Fibroblast of lung (primary cell): ENCODE data around the gene STAC2. TPM values are rescaled to one million over a fixed set of nuclear protein-coding genes. Genes with fewer than 3 reads are reported as not detected.
A peak's percentile ranks its signal among the peaks of the same experiment; 100 is the strongest.

Experiments used
- DNase-seq, 2 donors: peaks; one replicate each; pipeline versions ENCODE4 v3.0.0 to v3.0.0-alpha.2; 2010; ENCODE audit warnings: low read depth in 2 of 2
- H2AFZ ChIP-seq: 2 replicates; pipeline ENCODE4 v1.5.1; 2012; ENCODE audit warnings: low read length, control low read depth, inconsistent platforms
- H3K27ac ChIP-seq: 2 replicates; pipeline ENCODE4 v1.5.1; 2011; ENCODE audit warnings: low read length, control low read depth; ENCODE audit not compliant: insufficient read depth
- H3K27me3 ChIP-seq: 2 replicates; pipeline ENCODE4 v1.5.1; 2011; ENCODE audit warnings: mild to moderate bottlenecking, low read length; ENCODE audit not compliant: control insufficient read depth, insufficient read depth
- H3K36me3 ChIP-seq: 2 replicates; pipeline ENCODE4 v1.5.1; 2011; ENCODE audit warnings: low read length; ENCODE audit not compliant: control insufficient read depth, insufficient read depth
- H3K4me1 ChIP-seq: 2 replicates; pipeline ENCODE4 v1.5.1; 2011; ENCODE audit warnings: low read length; ENCODE audit not compliant: control insufficient read depth, insufficient read depth; ENCODE audit errors: extremely low read depth
- H3K4me2 ChIP-seq: 2 replicates; pipeline ENCODE4 v1.5.1; 2011; ENCODE audit warnings: low read length, control low read depth; ENCODE audit not compliant: insufficient read depth; ENCODE audit errors: extremely low read depth
- H3K4me3 ChIP-seq, 4 experiments: fragments of 200-600 bp in 1 of 4; sonication (generic) in 1 of 4; replicated peaks in 1 of 4; 2 replicates each; pipeline ENCODE4 v1.5.1; 2011 to 2016; ENCODE audit warnings: low read length in 4 of 4, low read depth in 3 of 4, mild to moderate bottlenecking in 3 of 4, control low read depth in 2 of 4, inconsistent platforms in 1 of 4, mixed read lengths in 1 of 4; ENCODE audit not compliant: insufficient read depth in 1 of 4; ENCODE audit errors: control extremely low read depth in 1 of 4
- H3K79me2 ChIP-seq: 2 replicates; pipeline ENCODE4 v1.5.1; 2012; ENCODE audit warnings: mild to moderate bottlenecking, low read length, inconsistent platforms; ENCODE audit not compliant: control insufficient read depth, insufficient read depth
- H3K9ac ChIP-seq: 2 replicates; pipeline ENCODE4 v1.5.1; 2011; ENCODE audit warnings: mild to moderate bottlenecking, low read length, control low read depth; ENCODE audit not compliant: insufficient read depth
- H3K9me3 ChIP-seq: 2 replicates; pipeline ENCODE4 v1.5.1; 2012; ENCODE audit warnings: low read depth, low read length; ENCODE audit not compliant: control insufficient read depth, insufficient read depth
- H4K20me1 ChIP-seq: 2 replicates; pipeline ENCODE4 v1.5.1; 2011; ENCODE audit warnings: low read length; ENCODE audit not compliant: control insufficient read depth, insufficient read depth; ENCODE audit errors: extremely low read depth
- EZH2 ChIP-seq: IDR thresholded peaks from 2 replicates; pipeline ENCODE4 v1.5.1; 2012; ENCODE audit warnings: low read length, control low read depth, mild to moderate bottlenecking; ENCODE audit errors: missing control alignments
- polyA plus RNA-seq, 2 donors: library from polyadenylated mRNA; depleted of rRNA in 1 of 2; stranded (reverse) in 1 of 2; unstranded in 1 of 2; fragments of >200 nt; gene quantifications; 2 replicates each; pipeline ENCODE4 v1.2.1, GENCODE V29; 2011 to 2012; ENCODE audit warnings: missing spikeins in 1 of 2
- total RNA-seq: library from RNA; depleted of rRNA; stranded (reverse); fragments of >200 nt; gene quantifications from 2 replicates; pipeline ENCODE4 v1.2.1, GENCODE V29; 2014
- TF ChIP-seq, protein P1 (sequence below), 2 donors: IDR thresholded peaks in 1 of 2; conservative IDR thresholded peaks in 1 of 2; 1 replicate in 1 of 2; 2 replicates in 1 of 2; pipeline ENCODE4 v1.5.1; 2011 to 2012; ENCODE audit warnings: low read length in 2 of 2, control low read depth in 1 of 2, inconsistent platforms in 1 of 2, low read depth in 1 of 2, mild to moderate bottlenecking in 1 of 2

STAC2 gene
- total and polyA plus RNA-seq, 2 donors (not counting 1 experiment from before 2014, with no cell fraction given): 0.01 TPM; not detected in 1

DNA sequence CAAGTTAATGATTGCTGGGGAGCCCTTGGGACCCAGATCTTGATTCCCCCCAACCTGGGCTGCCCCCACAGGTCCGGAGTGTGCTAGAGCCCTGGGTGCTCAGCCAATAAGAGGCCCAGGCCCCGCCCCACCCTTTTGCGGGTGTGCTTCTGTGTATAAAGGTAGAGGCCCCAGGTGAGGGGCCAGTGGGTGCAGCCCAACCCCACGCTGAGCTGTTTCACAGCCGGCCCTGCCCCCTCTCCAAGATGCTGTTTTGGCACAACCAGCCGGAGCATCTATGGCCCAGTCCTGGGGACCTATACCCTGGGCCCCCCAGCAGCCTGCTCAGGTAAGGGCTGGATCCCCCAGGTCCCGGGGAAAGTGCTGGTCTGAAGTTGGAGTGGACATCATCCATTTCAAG lies 11.8 kb upstream of the STAC2 start:
- H3K36me3 ChIP-seq: no peaks in the 10 kb centered on the region
- no peaks in the 10 kb centered on the region for H4K20me1 ChIP-seq
- no peaks in the 10 kb centered on the region for H3K9me3 ChIP-seq

DNA sequence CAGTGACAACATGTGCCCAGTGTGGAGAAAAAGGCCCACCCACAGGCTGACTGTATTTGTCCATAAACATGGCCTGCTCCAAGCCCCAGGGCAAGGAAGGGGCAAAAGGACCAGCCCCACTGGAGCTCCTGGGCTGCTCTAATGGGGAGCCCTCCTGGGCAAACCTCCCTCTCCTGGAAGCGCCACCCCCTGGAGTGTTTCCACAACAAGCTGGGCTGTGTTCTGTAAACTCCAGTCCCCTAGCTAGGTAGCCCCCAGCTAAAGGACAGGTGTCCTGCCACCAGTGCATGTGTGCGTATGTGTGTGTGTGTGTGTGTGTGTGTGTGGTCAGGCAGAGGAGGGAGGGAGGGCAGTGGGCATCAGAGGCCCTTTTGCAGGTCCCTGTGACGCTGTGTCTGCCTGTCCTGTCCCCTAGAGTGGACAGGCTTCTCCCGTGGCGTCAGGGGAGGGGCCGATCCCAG lies 11.3 kb upstream of the STAC2 start:
- H3K27me3 ChIP-seq: peaks cover 7% of the 10 kb centered on the region
- no peak overlapping the region for H3K27ac ChIP-seq
- no peak overlapping the region for H3K4me2 ChIP-seq
- no peaks in the 10 kb centered on the region for H3K9me3 ChIP-seq
- TF ChIP-seq EZH2: no peak
- TF ChIP-seq, protein P1, sequence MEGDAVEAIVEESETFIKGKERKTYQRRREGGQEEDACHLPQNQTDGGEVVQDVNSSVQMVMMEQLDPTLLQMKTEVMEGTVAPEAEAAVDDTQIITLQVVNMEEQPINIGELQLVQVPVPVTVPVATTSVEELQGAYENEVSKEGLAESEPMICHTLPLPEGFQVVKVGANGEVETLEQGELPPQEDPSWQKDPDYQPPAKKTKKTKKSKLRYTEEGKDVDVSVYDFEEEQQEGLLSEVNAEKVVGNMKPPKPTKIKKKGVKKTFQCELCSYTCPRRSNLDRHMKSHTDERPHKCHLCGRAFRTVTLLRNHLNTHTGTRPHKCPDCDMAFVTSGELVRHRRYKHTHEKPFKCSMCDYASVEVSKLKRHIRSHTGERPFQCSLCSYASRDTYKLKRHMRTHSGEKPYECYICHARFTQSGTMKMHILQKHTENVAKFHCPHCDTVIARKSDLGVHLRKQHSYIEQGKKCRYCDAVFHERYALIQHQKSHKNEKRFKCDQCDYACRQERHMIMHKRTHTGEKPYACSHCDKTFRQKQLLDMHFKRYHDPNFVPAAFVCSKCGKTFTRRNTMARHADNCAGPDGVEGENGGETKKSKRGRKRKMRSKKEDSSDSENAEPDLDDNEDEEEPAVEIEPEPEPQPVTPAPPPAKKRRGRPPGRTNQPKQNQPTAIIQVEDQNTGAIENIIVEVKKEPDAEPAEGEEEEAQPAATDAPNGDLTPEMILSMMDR (conservative IDR thresholded peaks at IDR 0.05 in 1 of 2, IDR thresholded peaks at IDR 0.05 in 1 of 2; ENCODE audit: low read depth in 1 of 2, low read length in 2 of 2): no peak
- no peaks in the 10 kb centered on the region for H4K20me1 ChIP-seq
- DNase-seq: no peak
- no peak overlapping the region for H3K9ac ChIP-seq
- no peaks in the 10 kb centered on the region for H3K79me2 ChIP-seq
- no peak overlapping the region for H3K4me3 ChIP-seq
- H3K4me1 ChIP-seq: no peaks in the 10 kb centered on the region
- H2AFZ ChIP-seq: no peak overlapping the region
- H3K36me3 ChIP-seq: no peaks in the 10 kb centered on the region

More for the DNA sequence above, 11.8 kb upstream of the STAC2 start:
- Histone ChIP-seq H3K9ac (peak overlapping the region; percentile 7), H3K27ac (no peak overlapping the region), H2AFZ (no peak overlapping the region), H3K4me2 (no peak overlapping the region), H3K27me3 (peaks cover 7% of the 10 kb centered on the region), H3K79me2 (no peaks in the 10 kb centered on the region), H3K4me3 (no peak overlapping the region), H3K4me1 (no peaks in the 10 kb centered on the region)
- no peak for DNase-seq
- no peak for TF ChIP-seq EZH2
- TF ChIP-seq, protein P1 (conservative IDR thresholded peaks at IDR 0.05 in 1 of 2, IDR thresholded peaks at IDR 0.05 in 1 of 2; ENCODE audit: low read depth in 1 of 2, low read length in 2 of 2): no peak

DNA sequence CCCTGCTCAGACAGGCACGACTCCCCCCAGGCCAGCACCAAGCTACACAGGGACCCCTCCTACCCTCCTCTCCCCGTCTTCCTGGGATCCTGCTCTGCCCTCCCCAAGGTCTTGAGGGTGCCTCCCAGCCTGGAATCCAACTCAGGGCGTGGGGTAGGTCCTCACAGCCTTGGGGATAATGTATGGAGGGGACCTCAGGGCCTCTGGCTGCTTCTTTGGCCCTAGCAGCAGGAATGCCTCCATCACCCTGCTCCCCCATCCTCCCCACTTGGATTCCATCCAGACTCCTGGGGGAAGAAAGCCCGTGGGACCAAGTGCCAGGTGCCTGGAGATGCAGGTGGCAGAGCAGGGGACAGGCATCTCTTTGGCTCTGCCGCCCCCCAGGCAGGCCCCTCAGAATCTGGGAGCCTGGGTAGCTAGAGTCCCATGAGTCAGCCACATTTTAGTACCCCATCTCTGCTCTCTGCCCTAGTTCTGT lies 10.7 kb upstream of the STAC2 start:
- no peaks in the 10 kb centered on the region for H3K9me3 ChIP-seq
- H2AFZ ChIP-seq: no peak overlapping the region
- H3K27ac ChIP-seq: no peak overlapping the region
- no peaks in the 10 kb centered on the region for H4K20me1 ChIP-seq
- H3K4me3 ChIP-seq: no peak overlapping the region
- H3K4me2 ChIP-seq: no peak overlapping the region
- peaks cover 7% of the 10 kb centered on the region for H3K27me3 ChIP-seq
- H3K4me1 ChIP-seq: peaks cover 4% of the 10 kb centered on the region
- no peaks in the 10 kb centered on the region for H3K79me2 ChIP-seq
- H3K9ac ChIP-seq: no peak overlapping the region
- TF ChIP-seq EZH2: no peak
- TF ChIP-seq, protein P1 (conservative IDR thresholded peaks at IDR 0.05 in 1 of 2, IDR thresholded peaks at IDR 0.05 in 1 of 2; ENCODE audit: low read depth in 1 of 2, low read length in 2 of 2): no peak
- H3K36me3 ChIP-seq: no peaks in the 10 kb centered on the region
- no peak for DNase-seq
